Prostate gland (tissue), 2 donors: ENCODE data around the gene BANK1.

Experiments
- CTCF ChIP-seq, 4 experiments: fragments of 200-600 bp in 2 of 4; fragments of 450-650 bp in 2 of 4; sonication (generic) in 2 of 4; IDR thresholded peaks; 1 replicate in 3 of 4; 2 replicates in 1 of 4; pipeline ENCODE4 v1.5.1; 2016 to 2019; ENCODE audit warnings: antibody characterized with exemption in 4 of 4, mild to moderate bottlenecking in 2 of 4, moderate library complexity in 2 of 4
- POLR2A ChIP-seq: fragments of 450-650 bp; IDR thresholded peaks from one replicate; pipeline ENCODE4 v1.6.1; 2016; ENCODE audit warnings: antibody characterized with exemption, mild to moderate bottlenecking

- TF ChIP-seq POLR2A: no peak
- TF ChIP-seq CTCF (IDR thresholded peaks at IDR 0.05): no peak
These were observed 72.1 kb downstream of the BANK1 start for GRCh38 chr4:101862595-101862994.
